ENCODE data around the gene HLA-E. TPM values are rescaled to one million over a fixed set of nuclear protein-coding genes. Genes with fewer than 3 reads are reported as not detected.
"Not testable (repeated sequence)": the region's sequence is repeated elsewhere in the genome, so short reads cannot be mapped to it uniquely, and the experiment has no call there.

Gene HLA-E
- polyA plus RNA-seq, 4 donors: 105 to 113 (median 111) TPM

DNA sequence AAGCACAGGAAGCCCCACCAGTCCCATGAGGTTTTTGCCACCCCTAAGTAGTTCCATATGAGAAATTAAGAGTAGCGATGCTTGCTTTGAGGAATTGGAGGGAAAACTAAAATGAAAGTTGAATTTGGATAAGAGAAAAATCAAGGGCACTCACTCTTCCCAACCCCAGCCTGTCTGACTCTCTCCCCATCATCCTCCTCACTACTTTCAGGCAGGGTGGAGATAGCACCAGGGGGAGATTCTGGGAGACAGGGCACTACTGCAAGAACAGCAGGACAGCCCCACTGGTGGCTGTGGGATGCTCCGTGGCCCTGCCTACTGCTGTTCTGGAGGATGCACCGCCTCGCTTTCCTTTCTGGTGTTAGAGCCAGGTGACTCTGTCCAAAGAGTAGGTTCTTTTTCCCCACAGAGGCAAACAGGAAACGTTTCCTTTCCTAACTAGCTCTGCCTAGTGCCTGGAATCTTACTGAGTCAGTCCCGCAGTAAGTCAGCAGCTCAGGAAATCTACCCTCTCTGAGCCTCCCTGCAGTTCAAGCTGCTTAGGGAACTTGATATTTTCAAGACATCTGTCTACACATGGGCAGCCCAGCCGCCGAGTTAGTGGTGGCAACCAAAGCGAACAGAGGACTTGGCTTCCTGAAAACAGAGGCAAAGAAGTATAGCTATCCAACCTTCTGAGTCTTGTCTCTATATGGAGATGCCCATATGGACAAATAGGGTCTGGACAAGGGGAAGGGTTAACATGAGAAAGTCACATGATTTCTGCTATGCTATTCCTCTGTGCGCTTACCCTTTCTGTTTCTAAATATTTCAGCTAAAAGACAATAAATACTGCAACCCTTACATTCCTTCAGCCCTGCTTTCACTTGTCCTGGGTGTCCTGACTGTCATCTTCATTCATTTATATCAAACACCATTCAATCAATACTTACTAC is 11.4 kb downstream of the HLA-E start:
- no peak for DNase-seq (ENCODE audit: low read depth in 4 of 4, low spot score in 3 of 4)

DNA sequence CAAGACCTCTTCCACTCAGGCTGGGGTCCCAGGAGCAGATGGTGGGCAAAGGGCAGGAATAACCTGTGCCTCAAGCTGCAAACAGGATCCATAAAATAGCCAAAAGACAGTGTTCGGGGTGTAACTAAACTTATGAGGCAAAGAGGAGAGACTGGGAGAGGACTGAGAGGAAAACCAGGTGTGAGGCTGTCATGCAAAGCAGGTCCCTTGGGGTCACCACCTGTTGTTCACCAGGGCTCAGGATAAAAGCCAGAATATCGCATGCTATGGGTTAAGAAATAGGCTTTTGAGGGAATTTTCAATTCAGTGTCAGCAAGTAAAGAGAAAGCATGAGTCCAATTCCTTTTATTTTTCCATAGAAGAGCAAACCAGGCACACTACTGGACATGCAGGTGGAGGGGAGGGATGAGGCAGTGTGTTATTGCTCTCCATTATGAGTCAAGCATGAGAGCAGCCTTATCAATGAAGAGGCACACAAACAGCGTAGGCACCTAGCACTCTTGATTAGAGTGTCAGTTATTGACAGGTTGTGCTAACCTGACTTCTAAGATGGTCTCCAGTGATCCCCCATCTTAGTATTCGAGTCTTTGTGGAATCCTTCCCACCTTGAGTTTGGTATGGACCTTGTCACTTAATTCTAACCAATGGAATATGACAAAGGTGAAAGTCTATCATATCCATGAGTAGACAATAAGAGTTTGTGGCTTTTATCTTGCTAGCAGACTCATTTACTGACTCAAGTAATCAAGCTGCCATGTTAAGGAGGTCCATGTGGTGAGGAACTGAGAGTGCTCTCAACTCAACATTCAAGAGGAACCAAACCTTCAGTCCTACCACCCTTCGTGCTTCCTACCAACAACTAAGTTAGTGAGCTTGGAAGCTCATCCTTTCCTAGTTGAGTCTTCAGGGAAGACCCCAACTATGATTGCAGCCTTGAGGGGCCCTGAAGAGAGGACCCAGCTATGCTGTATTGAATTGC is 18.8 kb downstream of the HLA-E start:
- DNase-seq (ENCODE audit: low read depth in 4 of 4, low spot score in 3 of 4): no peak

- DNase-seq (ENCODE audit: low read depth in 4 of 4, low spot score in 3 of 4): no peak
Observed at GRCh38 chr6:30508890-30509736, 19.8 kb downstream of the HLA-E start.

- no peak for DNase-seq (ENCODE audit: low read depth in 4 of 4, low spot score in 3 of 4)
Observed at GRCh38 chr6:30510419-30511168, 21.3 kb downstream of the HLA-E start.

DNA sequence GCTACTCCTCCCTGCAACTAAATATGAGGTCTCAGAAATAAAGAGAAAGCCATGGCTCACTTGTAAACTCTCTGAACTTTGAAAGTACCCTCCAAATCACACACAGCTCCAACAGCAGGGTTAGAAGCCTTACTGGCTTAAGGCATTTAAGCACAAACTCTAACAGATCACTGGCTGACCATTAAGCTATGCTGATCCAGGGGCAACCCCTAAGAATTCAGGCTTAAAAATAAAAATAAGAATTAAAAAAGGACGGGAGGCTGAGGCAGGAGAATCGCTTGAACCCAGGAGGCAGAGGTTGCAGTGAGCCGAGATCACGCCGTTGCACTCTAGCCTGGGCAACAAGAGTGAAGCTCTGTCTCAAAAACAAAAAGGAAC is 21.8 kb downstream of the HLA-E start:
- DNase-seq (ENCODE audit: low read depth in 4 of 4, low spot score in 3 of 4): no peak

GRCh38 chr6:30513451-30513850 is 24.1 kb downstream of the HLA-E start:
- no peak for DNase-seq (ENCODE audit: low read depth in 4 of 4, low spot score in 3 of 4)

DNA sequence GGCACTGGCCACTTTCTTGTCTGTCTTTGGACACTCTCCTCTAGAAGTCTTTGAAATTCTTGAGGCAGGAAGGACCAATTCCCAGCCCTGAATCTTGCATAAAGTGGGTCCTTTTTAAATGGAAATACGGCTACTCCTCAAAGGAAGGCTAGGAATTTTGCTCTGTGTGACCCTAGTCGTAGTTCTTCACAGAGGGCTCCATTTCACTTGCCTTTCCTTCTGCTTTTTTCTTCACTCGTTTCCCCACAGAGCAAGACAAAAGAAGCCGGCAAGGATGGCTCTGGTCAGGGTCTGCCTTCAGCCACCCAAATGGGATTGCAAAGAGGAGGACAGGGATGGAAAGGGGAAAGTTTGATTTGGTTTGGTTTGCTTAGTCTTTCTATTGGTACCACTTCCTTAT is 25.8 kb downstream of the HLA-E start:
- DNase-seq (ENCODE audit: low read depth in 4 of 4, low spot score in 3 of 4): no peak

DNA sequence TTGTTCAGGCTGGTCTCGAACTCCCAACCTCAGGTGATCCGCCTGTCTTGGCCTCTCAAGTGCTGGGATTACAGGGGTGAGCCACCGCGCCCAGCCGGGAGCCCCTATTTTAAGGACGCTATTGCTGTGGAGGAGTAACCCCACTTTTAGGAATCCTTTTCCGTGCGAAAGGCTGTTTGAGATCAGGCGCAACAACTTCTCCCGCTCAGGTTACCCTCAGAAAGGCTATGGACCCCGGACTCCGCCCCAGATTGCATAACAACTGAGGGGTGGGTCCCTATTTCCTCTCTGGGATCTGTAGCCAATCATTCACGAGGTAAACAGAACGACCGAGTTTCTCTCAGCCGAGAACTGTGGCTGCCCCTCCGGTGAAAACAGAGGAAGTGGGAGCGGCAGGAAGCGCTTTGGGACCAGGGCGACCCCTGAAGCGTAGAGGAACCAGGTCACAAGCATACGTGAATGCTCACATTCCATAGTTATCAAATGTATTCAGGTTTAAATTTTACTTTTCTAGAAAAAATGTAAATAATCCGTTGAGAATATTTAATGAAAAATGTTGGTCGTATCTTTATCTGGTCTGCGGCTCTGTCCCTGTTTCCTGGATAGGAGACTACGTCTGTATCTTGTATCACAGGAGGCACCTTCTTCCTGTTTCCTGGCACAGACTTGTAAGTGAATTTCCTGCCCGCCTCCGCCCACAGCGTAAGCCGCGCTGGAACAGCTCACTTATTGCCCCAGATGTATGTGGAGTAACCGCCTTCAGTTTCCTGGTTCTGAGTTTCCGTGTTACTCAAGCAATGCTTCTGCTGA is 26.8 kb downstream of the HLA-E start:
- DNase-seq (ENCODE audit: low read depth in 4 of 4, low spot score in 3 of 4): peak; percentile 78 to 84 (median 80)

- DNase-seq (ENCODE audit: low read depth in 4 of 4, low spot score in 3 of 4): not testable (repeated sequence)
Observed at GRCh38 chr6:30516754-30517076, 27.4 kb downstream of the HLA-E start.

DNA sequence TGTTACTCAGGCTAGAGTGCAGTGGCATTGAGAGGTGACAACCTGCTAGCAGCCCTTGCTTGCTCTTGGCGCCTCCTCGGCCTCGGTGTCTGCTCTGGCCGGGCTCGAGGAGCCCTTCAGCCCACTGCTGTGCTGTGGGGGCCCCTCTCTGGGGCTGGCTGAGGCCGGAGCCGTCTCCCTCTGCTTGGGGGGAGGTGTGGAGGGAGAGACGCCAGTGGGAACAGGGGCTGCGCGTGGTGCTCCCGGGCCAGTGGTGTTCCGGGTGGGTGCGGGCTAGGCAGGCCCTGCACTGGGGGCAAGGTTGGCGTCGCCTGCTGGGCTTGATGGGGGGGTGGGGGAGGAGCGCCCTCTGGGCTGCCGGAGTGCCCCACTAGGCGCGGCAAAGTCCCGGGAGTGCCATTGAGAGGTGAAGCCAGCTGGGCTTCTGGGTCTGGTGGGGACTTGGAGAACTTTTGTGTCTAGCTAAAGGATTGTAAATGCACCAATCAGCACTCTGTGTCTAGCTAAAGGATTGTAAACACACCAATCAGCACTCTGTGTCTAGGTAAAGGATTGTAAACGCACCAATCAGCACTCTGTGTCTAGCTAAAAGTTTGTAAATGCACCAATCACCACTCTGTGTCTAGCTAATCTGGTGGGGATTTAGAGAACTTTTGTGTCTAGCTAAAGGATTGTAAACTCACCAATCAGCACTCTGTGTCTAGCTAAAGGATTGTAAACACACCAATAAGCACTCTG is 28.6 kb downstream of the HLA-E start:
- not testable (repeated sequence) for DNase-seq (ENCODE audit: low read depth in 4 of 4, low spot score in 3 of 4)

- not testable (repeated sequence) for DNase-seq (ENCODE audit: low read depth in 4 of 4, low spot score in 3 of 4)
Observed at GRCh38 chr6:30518505-30519145, 29.3 kb downstream of the HLA-E start.

DNA sequence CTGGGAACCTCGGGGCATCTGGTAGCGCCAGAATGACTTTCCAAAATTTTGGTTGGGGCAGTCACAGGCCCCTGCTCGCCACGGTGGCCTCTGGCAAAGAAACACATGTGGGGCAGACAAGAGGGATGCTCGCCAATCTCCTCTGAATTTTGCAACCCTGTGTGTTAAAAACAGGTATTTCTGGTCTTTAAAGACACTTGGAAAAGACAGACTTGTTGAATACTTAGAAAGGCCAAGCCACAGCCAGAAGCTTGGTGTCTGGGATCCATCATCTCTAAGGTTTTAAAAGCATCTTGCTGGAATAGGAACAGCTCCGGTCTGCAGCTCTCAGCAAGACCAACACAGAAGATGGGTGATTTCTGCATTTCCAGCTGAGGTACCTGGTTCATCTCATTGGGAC is 31.2 kb downstream of the HLA-E start:
- no peak for DNase-seq (ENCODE audit: low read depth in 4 of 4, low spot score in 3 of 4)

DNA sequence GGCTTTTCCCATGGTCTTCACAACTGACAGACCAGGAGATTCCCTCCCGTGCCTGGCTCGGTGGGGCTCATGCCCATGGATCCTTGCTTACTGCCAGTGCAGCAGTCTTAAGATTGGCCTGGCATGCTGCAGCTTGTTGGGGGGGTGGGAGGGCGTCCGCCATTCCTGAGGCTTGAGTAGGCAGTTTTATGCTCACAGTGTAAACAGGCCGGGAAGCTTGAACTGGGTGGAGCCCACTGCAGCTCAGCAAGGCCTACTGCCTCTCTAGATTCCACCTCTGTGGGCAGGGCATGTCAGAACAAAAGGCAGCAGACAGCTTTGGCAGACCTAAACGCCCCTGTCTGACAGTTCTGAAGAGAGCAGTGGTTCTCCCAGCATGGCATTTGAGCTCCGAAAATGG is 31.8 kb downstream of the HLA-E start:
- DNase-seq (ENCODE audit: low read depth in 4 of 4, low spot score in 3 of 4): not testable (repeated sequence)

- not testable (repeated sequence) for DNase-seq (ENCODE audit: low read depth in 4 of 4, low spot score in 3 of 4)
Observed at GRCh38 chr6:30521952-30522351, 32.6 kb downstream of the HLA-E start.

GRCh38 chr6:30526444-30526843 is 37.1 kb downstream of the HLA-E start:
- not testable (repeated sequence) for DNase-seq (ENCODE audit: low read depth in 4 of 4, low spot score in 3 of 4)

GRCh38 chr6:30529349-30529875 is 40.1 kb downstream of the HLA-E start:
- DNase-seq (ENCODE audit: low read depth in 4 of 4, low spot score in 3 of 4): not testable (repeated sequence)

DNA sequence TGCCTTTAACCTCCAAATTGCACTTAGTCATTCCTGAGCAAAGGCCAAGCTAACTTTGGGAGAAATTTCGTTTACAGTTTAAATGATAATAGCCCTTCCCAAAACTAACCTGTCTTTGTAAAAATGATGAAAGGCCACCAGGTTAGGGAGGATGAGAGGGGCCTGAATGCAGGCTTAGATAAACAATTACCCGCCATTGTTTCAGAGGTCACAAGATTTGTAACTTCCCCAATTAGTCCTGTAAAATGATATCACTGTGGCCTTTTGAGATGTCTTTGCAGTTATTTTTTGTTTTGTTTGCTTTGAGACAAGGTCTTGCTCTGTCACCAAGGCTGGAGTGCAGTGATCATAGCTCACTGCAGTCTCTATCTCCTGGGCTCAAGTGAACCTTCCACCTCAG is 40.7 kb downstream of the HLA-E start:
- DNase-seq (ENCODE audit: low read depth in 4 of 4, low spot score in 3 of 4): no peak
